NOMO-1 (cell line): Measurements from ENCODE around the gene COL15A1.

Experiments
- DNase-seq, 2 experiments: peaks; one replicate each; lab custom pipeline; 2025; ENCODE audit not compliant: unreplicated experiment in 2 of 2; lab: John Stamatoyannopoulos, UW

Gene COL15A1

GRCh38 chr9:98992107-98992884 is 48.6 kb downstream of the COL15A1 start:
- no peak for DNase-seq

GRCh38 chr9:98992885-98993569 is 49.3 kb downstream of the COL15A1 start:
- no peak for DNase-seq

GRCh38 chr9:98993570-98993945 is 49.9 kb downstream of the COL15A1 start:
- DNase-seq = peak; percentile 62 to 72

GRCh38 chr9:98994172-98995058 is 50.7 kb downstream of the COL15A1 start:
- DNase-seq = no peak

- no peak for DNase-seq
Measured at GRCh38 chr9:98995059-98995671, 51.5 kb downstream of the COL15A1 start.

- DNase-seq = no peak
Measured at GRCh38 chr9:98995971-98996504, 52.3 kb downstream of the COL15A1 start.

GRCh38 chr9:98997604-98998003 is 53.9 kb downstream of the COL15A1 start:
- no peak for DNase-seq

GRCh38 chr9:98998441-98999151 is 54.9 kb downstream of the COL15A1 start:
- DNase-seq = peak; percentile 16

- DNase-seq = no peak
Measured at GRCh38 chr9:98999152-98999525, 55.4 kb downstream of the COL15A1 start.

- peak; percentile 54 to 81 for DNase-seq
Measured at GRCh38 chr9:99000476-99001395, 57.0 kb downstream of the COL15A1 start.

- no peak for DNase-seq
Measured at GRCh38 chr9:99001892-99002291, 58.2 kb downstream of the COL15A1 start.

- DNase-seq = no peak
Measured at GRCh38 chr9:99002706-99003105, 59.0 kb downstream of the COL15A1 start.

GRCh38 chr9:99003308-99003707 is 59.6 kb downstream of the COL15A1 start:
- DNase-seq = no peak

GRCh38 chr9:99004115-99004514 is 60.4 kb downstream of the COL15A1 start:
- DNase-seq = no peak

GRCh38 chr9:99004717-99005460 is 61.2 kb downstream of the COL15A1 start:
- no peak for DNase-seq

- DNase-seq = no peak
Measured at GRCh38 chr9:99005651-99006050, 61.9 kb downstream of the COL15A1 start.

- DNase-seq = no peak
Measured at GRCh38 chr9:99006511-99006910, 62.8 kb downstream of the COL15A1 start.

GRCh38 chr9:99006979-99007378 is 63.3 kb downstream of the COL15A1 start:
- no peak for DNase-seq
